Measurements from ENCODE around the gene MMGT1. TPM values are rescaled to one million over a fixed set of nuclear protein-coding genes. Genes with fewer than 3 reads are reported as not detected.
"Not testable (repeated sequence)": the region's sequence is repeated elsewhere in the genome, so short reads cannot be mapped to it uniquely, and the experiment has no call there.

The MMGT1 gene
- polyA plus RNA-seq, 1 donor, result 24.7 TPM

DNA sequence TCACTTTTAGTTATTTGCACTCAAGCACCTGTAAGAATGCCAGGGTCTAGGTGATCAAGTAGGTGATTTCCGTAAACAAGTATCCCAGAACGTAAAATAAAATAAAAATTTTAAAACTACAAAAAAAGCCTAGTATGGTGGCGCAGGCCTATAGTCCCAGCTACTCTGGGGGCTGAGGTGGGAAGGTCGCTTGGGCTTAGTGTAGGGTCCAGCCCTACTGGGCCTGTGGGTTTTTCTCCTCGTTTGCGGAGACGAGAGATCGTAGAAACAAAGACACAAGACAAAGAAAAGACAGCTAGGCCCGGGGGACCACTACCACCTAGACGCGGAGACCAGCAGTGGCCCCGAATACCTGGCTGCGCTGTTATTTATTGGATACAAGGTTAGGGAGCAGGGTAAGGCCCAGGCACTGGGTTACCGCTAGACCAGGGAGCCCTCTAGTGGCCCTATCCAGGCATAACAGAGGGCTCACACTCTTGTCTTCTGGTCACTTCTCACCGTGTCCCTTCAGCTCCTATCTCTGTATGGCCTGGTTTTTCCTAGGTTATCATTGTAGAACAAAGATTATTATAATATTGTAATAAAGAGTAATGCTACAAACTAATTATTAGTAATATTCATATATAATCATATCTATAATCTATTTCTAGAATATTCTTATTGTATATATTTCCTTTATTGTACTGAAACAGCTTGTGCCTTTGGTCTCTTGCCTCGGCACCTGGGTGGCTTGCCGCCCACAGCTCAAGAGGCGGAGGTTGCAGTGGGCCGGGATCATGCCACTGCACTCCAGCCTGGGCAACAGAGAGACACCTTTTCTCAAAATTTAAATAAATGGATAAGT lies 41.9 kb downstream of the MMGT1 start:
- Histone ChIP-seq H3K27me3 (ENCODE audit: control insufficient read depth, insufficient read depth, low read length) (no peaks in the 10 kb centered on the region), H3K27ac (ENCODE audit: low read length) (no peak overlapping the region), H3K36me3 (ENCODE audit: control insufficient read depth, insufficient read depth, low read length) (no peaks in the 10 kb centered on the region), H3K4me1 (ENCODE audit: control insufficient read depth, insufficient read depth, low read length) (no peaks in the 10 kb centered on the region), H3K9me3 (ENCODE audit: control insufficient read depth, low read depth, low read length) (no peaks in the 10 kb centered on the region), H3K4me3 (ENCODE audit: low read length) (no peak overlapping the region)
- no CpG with 5 or more reads among the region's 19 CpGs for WGBS (ENCODE audit: insufficient coverage, low lambda C conversion rate)
- peak; percentile 2 to 12 for DNase-seq

DNA sequence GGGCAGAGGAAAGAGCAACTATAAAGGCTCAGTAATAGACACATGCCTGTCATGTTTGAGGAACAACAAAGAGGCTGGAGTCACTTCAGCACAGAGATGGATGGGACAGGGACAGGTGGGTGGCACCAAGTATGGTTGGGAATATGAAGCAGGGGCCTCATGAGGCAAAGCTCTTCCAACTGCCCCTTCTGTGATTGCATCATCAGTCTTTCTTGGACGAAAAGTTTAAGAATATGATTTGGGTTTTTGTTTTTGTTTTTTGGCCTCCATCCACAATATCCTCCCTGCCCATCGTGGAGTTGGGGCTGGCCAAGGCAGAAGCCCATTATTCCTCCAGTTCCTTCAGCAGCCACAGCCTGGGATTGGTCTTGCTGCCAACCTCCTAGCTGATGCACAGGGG lies 45.9 kb downstream of the MMGT1 start:
- WGBS (ENCODE audit: insufficient coverage, low lambda C conversion rate), result no CpG with 5 or more reads among the region's 2 CpGs
- no peak overlapping the region for H3K27ac ChIP-seq (ENCODE audit: low read length)
- no peak overlapping the region for H3K4me3 ChIP-seq (ENCODE audit: low read length)

DNA sequence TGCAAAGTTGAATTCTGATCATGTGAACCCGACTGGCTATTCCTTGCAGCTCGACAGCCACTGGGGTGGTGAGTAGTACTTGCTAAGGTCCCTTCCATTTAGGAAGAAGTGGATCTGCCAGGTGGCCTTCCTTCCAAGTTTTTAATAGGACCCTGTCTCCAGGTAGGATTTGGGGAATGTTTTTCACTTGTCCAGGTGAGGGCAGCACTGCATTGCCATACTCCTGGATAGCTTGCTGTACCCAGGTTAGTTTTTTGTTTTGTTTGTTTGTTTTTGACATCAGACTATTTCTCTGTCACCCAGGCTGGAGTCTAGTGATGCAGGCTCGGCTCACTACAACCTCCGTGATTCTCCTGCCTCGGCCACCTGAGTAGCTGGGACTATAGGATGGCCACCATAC lies 50.4 kb downstream of the MMGT1 start:
- no CpG with 5 or more reads among the region's 5 CpGs for WGBS (ENCODE audit: insufficient coverage, low lambda C conversion rate)

More for the DNA sequence above, 45.9 kb downstream of the MMGT1 start:
- no peaks in the 10 kb centered on the region for H3K9me3 ChIP-seq (ENCODE audit: control insufficient read depth, low read depth, low read length)
- H3K4me1 ChIP-seq (ENCODE audit: control insufficient read depth, insufficient read depth, low read length), result no peaks in the 10 kb centered on the region
- no peaks in the 10 kb centered on the region for H3K27me3 ChIP-seq (ENCODE audit: control insufficient read depth, insufficient read depth, low read length)
- no peaks in the 10 kb centered on the region for H3K36me3 ChIP-seq (ENCODE audit: control insufficient read depth, insufficient read depth, low read length)
- DNase-seq, result no peak

DNA sequence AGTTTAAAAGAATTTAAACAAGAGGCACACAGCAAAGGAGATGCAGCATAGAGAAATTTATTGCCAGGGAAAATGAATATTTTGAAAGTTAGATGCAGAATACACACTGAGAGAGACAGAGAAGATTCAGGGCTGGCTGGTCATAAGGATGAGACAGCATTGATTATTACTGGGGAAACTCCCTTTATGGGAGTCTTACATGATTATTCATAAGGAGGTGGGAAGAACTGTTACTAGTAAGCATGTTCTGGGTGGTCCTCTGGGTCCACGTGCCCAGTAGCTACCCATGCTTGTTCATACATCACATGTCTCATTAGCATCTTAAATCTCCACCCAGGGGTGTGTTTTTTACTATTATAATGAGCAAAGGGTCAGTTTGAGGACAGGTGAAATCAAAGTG lies 53.3 kb downstream of the MMGT1 start:
- H3K4me3 ChIP-seq (ENCODE audit: low read length); H3K9me3 ChIP-seq (ENCODE audit: control insufficient read depth, low read depth, low read length); H3K27ac ChIP-seq (ENCODE audit: low read length); H3K36me3 ChIP-seq (ENCODE audit: control insufficient read depth, insufficient read depth, low read length); DNase-seq; H3K27me3 ChIP-seq (ENCODE audit: control insufficient read depth, insufficient read depth, low read length); H3K4me1 ChIP-seq (ENCODE audit: control insufficient read depth, insufficient read depth, low read length): not testable (repeated sequence)
- no CpG with 5 or more reads among the region's 1 CpG for WGBS (ENCODE audit: insufficient coverage, low lambda C conversion rate)

More for the DNA sequence above, 50.4 kb downstream of the MMGT1 start:
- Histone ChIP-seq H3K27me3 (ENCODE audit: control insufficient read depth, insufficient read depth, low read length) (no peaks in the 10 kb centered on the region), H3K4me3 (ENCODE audit: low read length) (no peak overlapping the region), H3K27ac (ENCODE audit: low read length) (no peak overlapping the region), H3K4me1 (ENCODE audit: control insufficient read depth, insufficient read depth, low read length) (no peaks in the 10 kb centered on the region), H3K36me3 (ENCODE audit: control insufficient read depth, insufficient read depth, low read length) (no peaks in the 10 kb centered on the region), H3K9me3 (ENCODE audit: control insufficient read depth, low read depth, low read length) (no peaks in the 10 kb centered on the region)
- DNase-seq, result no peak

DNA sequence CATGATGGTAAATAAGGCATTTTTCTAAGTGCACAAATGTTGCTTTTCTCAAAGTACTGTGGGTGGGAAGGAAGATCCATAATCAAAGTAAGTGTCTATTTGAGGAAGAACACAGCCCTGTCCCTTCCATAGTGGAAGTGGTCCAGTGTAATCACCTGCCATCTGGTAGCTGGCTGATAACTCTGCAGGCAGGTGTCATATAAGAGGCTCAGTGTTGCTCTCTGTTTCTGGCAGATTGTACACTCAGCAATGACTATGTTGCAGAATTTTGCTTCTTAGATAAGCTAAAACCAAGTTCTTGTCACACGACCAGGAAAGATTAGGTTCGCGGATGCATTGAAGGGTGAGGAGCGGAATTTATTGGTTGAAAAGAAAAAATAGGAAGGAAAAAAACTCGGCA lies 59.4 kb downstream of the MMGT1 start:
- H3K36me3 ChIP-seq (ENCODE audit: control insufficient read depth, insufficient read depth, low read length), result no peaks in the 10 kb centered on the region
- H3K4me1 ChIP-seq (ENCODE audit: control insufficient read depth, insufficient read depth, low read length), result no peaks in the 10 kb centered on the region
- no peak overlapping the region for H3K27ac ChIP-seq (ENCODE audit: low read length)
- WGBS (ENCODE audit: insufficient coverage, low lambda C conversion rate), result no CpG with 5 or more reads among the region's 5 CpGs
- no peaks in the 10 kb centered on the region for H3K9me3 ChIP-seq (ENCODE audit: control insufficient read depth, low read depth, low read length)
- no peak for DNase-seq
- H3K27me3 ChIP-seq (ENCODE audit: control insufficient read depth, insufficient read depth, low read length), result no peaks in the 10 kb centered on the region
- no peak overlapping the region for H3K4me3 ChIP-seq (ENCODE audit: low read length)

Other genes starting within 250 kb of the MMGT1 start
- not detected for gene CT45A3, start 205.8 kb downstream of the MMGT1 start, polyA plus RNA-seq
- not detected for gene CT45A5, start 188.5 kb downstream of the MMGT1 start, polyA plus RNA-seq
- not detected for gene CT45A6, start 171.2 kb downstream of the MMGT1 start, polyA plus RNA-seq
- not detected for gene CT45A2, start 154.0 kb downstream of the MMGT1 start, polyA plus RNA-seq
- not detected for gene CT45A7, start 136.7 kb downstream of the MMGT1 start, polyA plus RNA-seq
- not detected for gene CT45A8, start 119.5 kb downstream of the MMGT1 start, polyA plus RNA-seq
- not detected for gene CT45A9, start 102.2 kb downstream of the MMGT1 start, polyA plus RNA-seq
- not detected for gene CT45A10, start 80.5 kb downstream of the MMGT1 start, polyA plus RNA-seq
- gene SAGE1, start 80.3 kb downstream of the MMGT1 start, polyA plus RNA-seq, result not detected
- 16.1 TPM for gene SLC9A6, start 11.4 kb upstream of the MMGT1 start, polyA plus RNA-seq
- 111 TPM for gene FHL1, start 173.5 kb upstream of the MMGT1 start, polyA plus RNA-seq

Data from large intestine (tissue), 3 donors.